Amniotic epithelial cell (primary cell): ENCODE data around the gene ZEB2.
A peak's percentile ranks its signal among the peaks of the same experiment; 100 is the strongest.

Source experiments
- DNase-seq: peaks from one replicate; pipeline ENCODE4 v3.0.0-alpha.2; 2010; ENCODE audit warnings: low read depth

Gene ZEB2

DNA sequence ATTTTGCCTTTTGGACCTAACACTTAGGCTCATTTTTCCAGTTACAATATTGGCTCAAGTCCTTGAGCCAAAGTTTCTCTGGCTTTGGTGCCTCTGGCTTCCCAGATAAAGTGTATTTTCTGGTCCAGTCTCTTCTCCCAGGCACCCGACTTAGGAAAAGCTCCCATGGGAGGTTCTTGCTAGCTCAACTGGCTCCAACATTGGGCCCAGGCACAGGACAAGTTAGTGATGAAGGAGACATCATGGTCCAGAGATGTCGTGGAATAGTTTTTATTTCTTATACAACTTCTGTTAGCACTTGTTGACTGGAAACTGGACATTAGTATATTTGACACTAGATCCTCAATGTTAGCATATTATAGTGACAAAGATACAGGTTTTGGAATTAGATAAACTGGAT, 8.2 kb upstream of the ZEB2 start:
- DNase-seq, result no peak

GRCh38 chr2:144526831-144527230, 6.9 kb upstream of the ZEB2 start:
- DNase-seq, result no peak

- DNase-seq, result no peak
These were observed 4.4 kb upstream of the ZEB2 start for GRCh38 chr2:144524118-144525009.

GRCh38 chr2:144523596-144524117, 3.7 kb upstream of the ZEB2 start:
- DNase-seq, result no peak

- no peak for DNase-seq
These were observed 3.1 kb upstream of the ZEB2 start for GRCh38 chr2:144522897-144523595.

- DNase-seq, result no peak
These were observed 2.4 kb upstream of the ZEB2 start for GRCh38 chr2:144522176-144522896.

GRCh38 chr2:144521686-144522085, 1.8 kb upstream of the ZEB2 start:
- no peak for DNase-seq

DNA sequence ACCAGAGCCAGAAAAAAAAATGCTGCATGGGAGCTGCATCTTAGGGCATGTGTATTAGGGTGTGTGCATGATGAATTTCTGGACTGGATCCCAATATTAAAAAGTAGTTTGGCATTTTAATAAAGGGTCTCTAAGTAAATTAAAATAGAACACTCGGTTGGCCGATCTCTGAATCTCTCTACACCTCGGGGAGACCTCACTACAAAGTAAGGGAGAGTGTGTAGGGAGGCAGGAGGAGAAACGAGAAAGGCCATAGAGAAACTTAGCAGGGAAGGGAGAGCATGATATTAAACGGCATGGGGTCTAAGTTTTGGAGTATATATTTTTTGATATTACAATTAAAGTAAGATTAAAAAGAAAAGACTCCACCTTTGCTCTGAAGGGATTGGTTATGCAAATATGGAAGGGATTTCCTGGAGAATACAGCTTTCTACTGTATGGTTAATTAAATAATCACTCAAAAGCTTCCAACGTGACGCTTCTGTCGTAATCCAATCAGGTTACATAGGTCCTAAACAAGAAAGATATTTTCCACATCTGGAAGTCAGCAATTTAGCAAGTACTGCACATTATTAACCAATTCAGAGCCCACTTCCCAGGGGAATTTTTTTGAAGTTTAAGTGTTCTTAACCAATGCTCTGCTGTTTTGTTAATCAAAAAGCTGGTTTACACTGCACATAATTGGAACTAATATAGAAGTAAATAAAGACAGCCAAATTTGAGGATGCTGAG, 1.0 kb upstream of the ZEB2 start:
- no peak for DNase-seq

DNA sequence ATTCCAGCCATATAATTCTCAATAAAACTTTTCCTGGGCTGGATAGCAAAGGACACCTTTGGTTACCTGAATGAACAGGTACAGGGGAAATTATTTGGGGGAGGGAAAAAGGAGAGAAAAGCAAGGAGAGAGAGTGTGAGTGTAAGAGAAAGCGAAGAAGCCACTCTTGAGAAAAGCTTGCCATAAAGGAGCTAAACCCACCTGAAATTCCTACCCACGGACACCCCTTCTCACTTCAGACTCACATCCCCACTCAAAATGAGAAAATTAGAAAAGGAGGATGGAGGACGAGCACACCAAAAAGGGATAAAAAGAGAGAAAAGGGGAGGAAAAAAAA, 354 bp downstream of the ZEB2 start:
- no peak for DNase-seq

DNA sequence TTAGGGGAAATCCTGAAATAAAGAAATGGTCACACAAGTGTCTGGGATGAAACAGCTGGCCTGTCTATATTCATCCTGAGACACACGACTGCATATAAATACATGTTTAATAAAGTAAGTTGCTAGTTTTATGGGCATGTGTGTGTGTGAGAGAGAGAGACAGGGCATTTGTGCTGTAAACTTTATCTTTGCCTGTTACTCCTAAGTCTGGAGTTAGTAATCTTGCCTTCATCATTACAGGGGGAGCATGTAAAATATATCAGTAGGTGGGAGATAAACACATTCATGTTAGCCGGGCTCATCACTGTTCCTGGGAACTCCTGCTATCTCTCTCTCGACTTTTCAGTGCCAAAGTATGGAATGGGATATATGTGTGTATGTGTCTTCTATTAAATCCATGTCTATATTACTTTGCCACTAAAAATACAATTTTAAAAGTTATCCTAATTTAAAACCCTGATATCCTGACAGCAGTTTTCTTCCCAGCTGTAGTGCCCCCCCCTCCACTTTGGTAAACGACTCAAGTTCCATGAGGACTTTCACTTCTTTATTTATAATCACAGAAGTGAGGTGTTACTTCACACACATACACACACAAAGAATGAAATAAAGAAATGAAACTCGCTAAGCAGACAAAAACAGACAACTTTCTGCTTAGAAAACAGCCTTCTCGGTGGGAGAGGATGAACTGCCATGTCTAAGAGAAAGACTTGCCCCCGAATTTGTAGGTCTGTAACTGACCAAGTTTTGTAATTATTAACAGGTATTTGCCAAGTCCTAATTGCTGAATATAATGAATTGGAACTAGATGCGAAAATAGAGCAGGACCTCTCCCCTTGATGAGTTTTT, 947 bp downstream of the ZEB2 start:
- peak; percentile 47 for DNase-seq

- no peak for DNase-seq
These were observed 1.8 kb downstream of the ZEB2 start for GRCh38 chr2:144517866-144518747.

GRCh38 chr2:144516981-144517865, 2.7 kb downstream of the ZEB2 start:
- peak; percentile 98 for DNase-seq

DNA sequence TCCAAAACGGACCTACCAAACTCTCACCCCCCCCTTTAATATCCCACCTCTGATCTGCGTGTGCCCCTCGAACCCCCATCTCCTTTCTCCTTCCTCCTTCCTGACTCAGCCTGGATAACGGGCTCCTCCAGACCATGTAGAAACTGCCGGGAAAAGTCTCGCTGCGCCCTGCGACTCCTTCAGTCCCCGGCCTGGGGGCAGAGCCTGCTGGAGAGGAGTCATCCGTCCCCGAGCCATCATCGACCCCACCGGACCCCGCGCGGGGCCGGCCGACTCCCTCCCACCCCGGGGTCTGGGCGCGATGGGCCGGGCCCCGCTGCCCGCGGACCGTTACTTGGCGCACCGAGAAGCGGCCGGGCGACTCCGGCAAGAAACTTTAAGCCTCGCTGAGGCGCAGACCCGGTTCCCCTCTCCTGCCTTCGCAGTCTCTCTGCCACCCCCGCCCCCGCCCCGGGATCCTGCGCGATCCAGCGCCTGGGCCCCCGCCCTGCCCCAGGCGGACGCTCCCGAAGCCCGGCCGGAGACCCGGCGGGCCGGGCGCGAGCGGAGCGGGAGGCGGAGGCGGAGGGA, 3.4 kb downstream of the ZEB2 start:
- DNase-seq, result no peak

DNA sequence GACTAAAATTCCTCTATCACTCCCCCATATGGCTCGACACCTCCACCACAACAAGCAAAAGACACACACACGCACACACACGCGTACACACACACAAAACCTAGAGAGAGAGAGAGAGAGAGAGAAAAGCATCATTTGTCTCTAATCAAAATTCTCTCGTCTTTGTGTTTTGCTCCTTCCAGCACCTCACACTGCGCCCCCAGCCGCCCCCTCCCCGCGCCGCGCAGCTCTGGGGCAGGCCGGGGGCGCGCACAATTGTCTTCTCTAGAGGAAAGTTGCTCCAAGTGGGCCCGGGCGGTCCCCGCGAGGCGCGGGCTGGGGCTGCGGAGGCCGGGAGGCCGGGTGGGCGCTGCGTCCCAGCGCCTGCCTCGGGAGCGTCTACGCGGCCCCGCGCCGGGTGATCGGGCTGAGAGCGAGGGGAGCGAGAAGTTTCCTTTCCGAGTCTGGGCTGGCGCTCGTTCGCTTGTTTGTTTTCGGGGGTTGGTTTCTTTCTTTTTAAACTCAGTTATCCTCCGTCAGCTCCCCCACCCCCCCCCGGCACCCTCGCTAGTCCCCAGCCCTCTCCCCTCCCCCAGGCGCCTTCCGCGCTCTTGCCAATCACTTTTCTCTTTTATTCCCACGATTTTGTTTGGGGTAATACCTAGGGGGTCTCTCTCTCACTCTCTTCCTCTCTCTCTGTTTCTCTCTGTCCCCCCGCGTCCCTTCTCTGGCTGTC, 4.1 kb downstream of the ZEB2 start:
- DNase-seq, result peak; percentile 88

DNA sequence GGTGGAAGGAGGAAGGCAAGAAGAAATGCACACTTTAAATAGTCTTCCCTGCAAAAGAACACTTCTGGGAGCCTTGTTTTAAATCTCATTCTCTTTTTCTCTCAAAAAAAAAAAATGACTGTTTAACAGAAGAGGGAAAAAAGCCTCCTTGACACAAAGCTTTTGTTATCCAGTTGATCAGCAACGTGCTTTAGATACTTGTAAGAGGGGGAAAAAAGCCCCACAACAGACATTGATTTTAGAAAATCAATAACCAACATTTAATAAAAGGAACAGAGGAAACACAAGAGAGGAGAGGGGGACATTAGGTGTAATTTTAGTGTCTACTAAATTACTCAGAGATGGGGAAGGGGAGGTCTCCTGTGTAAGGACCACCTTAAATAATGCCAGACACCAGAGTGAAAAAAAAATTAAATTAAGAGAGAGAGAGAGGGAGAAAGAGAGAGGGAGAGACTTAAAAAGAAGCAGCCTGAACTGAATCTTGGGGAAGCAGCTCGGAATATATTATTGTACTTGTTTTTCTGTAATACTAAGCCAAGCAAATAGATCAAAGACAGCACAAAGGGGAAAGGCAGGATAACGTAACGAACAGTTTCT, 4.7 kb downstream of the ZEB2 start:
- no peak for DNase-seq

DNA sequence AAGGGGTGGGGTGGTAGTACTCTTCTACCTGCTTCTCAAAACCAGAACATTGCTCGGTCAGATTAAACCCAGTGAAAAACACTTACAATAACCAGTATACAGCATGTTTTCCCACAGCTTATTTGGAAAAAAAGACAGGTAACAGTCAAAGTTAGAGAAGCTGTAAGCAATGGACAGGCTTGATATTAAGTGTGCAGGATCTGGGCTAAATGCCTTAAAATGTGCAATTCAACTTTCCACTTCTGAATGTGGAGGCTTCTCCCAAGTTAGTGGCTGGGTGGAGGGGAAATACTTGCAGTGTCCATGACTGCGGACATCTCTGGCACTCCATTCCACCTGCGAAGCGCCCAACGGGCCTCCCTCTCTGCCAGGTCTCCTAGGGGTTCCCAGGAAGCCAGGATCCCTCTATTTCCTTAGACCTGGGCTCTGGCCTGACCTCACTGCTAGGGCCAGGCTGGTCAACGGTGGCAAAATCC, 5.3 kb downstream of the ZEB2 start:
- DNase-seq, result no peak

- DNase-seq, result peak; percentile 94
These were observed 6.4 kb downstream of the ZEB2 start for GRCh38 chr2:144513388-144514101.
